H1 (cell line): ENCODE data around the gene EML1. TPM values are rescaled to one million over a fixed set of nuclear protein-coding genes. Genes with fewer than 3 reads are reported as not detected.

Experiments used
- CTCF ChIA-PET: fragments of 300-600 bp; sonication (Branson Sonifier 250); formaldehyde crosslinking; loops from one replicate; lab custom pipeline; 2021; ENCODE audit not compliant: partially characterized antibody; lab: Charles Lee
- POLR2A ChIA-PET: fragments of 300-600 bp; sonication (Branson Sonifier 250); formaldehyde crosslinking; loops from one replicate; lab custom pipeline; 2021; ENCODE audit warnings: inconsistent platforms; ENCODE audit not compliant: partially characterized antibody; lab: Charles Lee
- DNase-seq, 2 experiments: peaks; one replicate each; pipeline versions ENCODE4 v3.0.0 to v3.0.0-alpha.2; 2010 to 2022; ENCODE audit warnings: low spot score in 2 of 2, low read depth in 1 of 2, mixed read lengths in 1 of 2
- FAIRE-seq: peaks from 2 replicates; lab custom pipeline; 2011; peaks lifted over from hg19 to GRCh38; lab: Jason Lieb, UNC
- H2AFZ ChIP-seq: 2 replicates; pipeline ENCODE4 v1.8.1; 2012; ENCODE audit warnings: low read length, inconsistent platforms
- H2AK5ac ChIP-seq: 2 replicates; pipeline ENCODE4 v1.6.1; 2013; ENCODE audit warnings: low read depth, low read length
- H2BK120ac ChIP-seq: replicated peaks from 2 replicates; pipeline ENCODE3; 2013; ENCODE audit warnings: low read depth, low read length, inconsistent platforms
- H2BK12ac ChIP-seq: 2 replicates; pipeline ENCODE4 v1.6.1; 2013; ENCODE audit warnings: low read depth, low read length
- H2BK15ac ChIP-seq: 2 replicates; pipeline ENCODE4 v1.6.1; 2013; ENCODE audit warnings: low read length
- H2BK20ac ChIP-seq: 2 replicates; pipeline ENCODE4 v1.6.1; 2013; ENCODE audit warnings: low read length
- H2BK5ac ChIP-seq: 2 replicates; pipeline ENCODE4 v1.6.1; 2013; ENCODE audit warnings: low read depth, low read length
- H3K14ac ChIP-seq: 2 replicates; pipeline ENCODE4 v1.6.1; 2013; ENCODE audit warnings: inconsistent platforms; ENCODE audit not compliant: insufficient read length
- H3K18ac ChIP-seq: 2 replicates; pipeline ENCODE4 v1.6.1; 2013; ENCODE audit warnings: low read length; ENCODE audit errors: extremely low read depth
- H3K23ac ChIP-seq: 2 replicates; pipeline ENCODE4 v1.6.1; 2013; ENCODE audit warnings: inconsistent platforms; ENCODE audit not compliant: insufficient read length
- H3K23me2 ChIP-seq: 2 replicates; pipeline ENCODE4 v1.6.1; 2013; ENCODE audit warnings: low read depth, low read length
- H3K27ac ChIP-seq: 2 replicates; pipeline ENCODE4 v1.6.1; 2011; ENCODE audit warnings: low read depth, low read length, inconsistent platforms
- H3K27me3 ChIP-seq, 4 experiments: replicated peaks in 1 of 4; 1 replicate in 1 of 4; 2 replicates in 3 of 4; pipeline versions ENCODE4 v1.6.1 to v1.8.1; 2011 to 2013; ENCODE audit warnings: low read length in 3 of 4, mild to moderate bottlenecking in 3 of 4, inconsistent platforms in 2 of 4, mixed read lengths in 2 of 4, moderate library complexity in 1 of 4; ENCODE audit not compliant: control insufficient read depth in 3 of 4, insufficient read depth in 3 of 4; ENCODE audit errors: extremely low read depth in 1 of 4
- H3K36me3 ChIP-seq, 4 experiments: 2 replicates each; pipeline versions ENCODE4 v1.6.1 to v1.8.1; 2011 to 2013; ENCODE audit warnings: mild to moderate bottlenecking in 4 of 4, low read length in 3 of 4, moderate library complexity in 2 of 4, control low read depth in 1 of 4, inconsistent platforms in 1 of 4; ENCODE audit not compliant: insufficient read depth in 4 of 4, control insufficient read depth in 2 of 4
- H3K4ac ChIP-seq: replicated peaks from 2 replicates; pipeline ENCODE3; 2013; ENCODE audit warnings: low read length, low read depth, mixed read lengths, inconsistent platforms; ENCODE audit not compliant: insufficient read length
- H3K4me1 ChIP-seq, 4 experiments: replicated peaks in 1 of 4; 1 replicate in 1 of 4; 2 replicates in 3 of 4; pipeline versions ENCODE4 v1.6.1 to v1.8.1; 2011 to 2013; ENCODE audit warnings: low read length in 3 of 4, inconsistent platforms in 2 of 4, mixed read lengths in 1 of 4; ENCODE audit not compliant: insufficient read depth in 4 of 4, control insufficient read depth in 3 of 4
- H3K4me2 ChIP-seq, 2 experiments: 2 replicates each; pipeline versions ENCODE4 v1.6.1 to v1.8.1; 2011 to 2013; ENCODE audit warnings: low read depth in 2 of 2, low read length in 2 of 2, control low read depth in 1 of 2, inconsistent platforms in 1 of 2, mild to moderate bottlenecking in 1 of 2; ENCODE audit not compliant: insufficient read depth in 1 of 2
- H3K4me3 ChIP-seq, 4 experiments: fragments of 200-600, 300-600 bp in 1 of 4; sonication (generic), shearing (Covaris generic), sonication (Bioruptor Twin) in 1 of 4; 2 replicates each; pipeline versions ENCODE4 v1.5.1 to v1.8.1; 2011 to 2016; ENCODE audit warnings: low read length in 4 of 4, low read depth in 3 of 4, control low read depth in 2 of 4, inconsistent platforms in 2 of 4, mild to moderate bottlenecking in 2 of 4, mixed read lengths in 1 of 4, moderate library complexity in 1 of 4; ENCODE audit not compliant: insufficient read depth in 2 of 4; ENCODE audit errors: extremely low read depth in 1 of 4
- H3K56ac ChIP-seq: replicated peaks from 2 replicates; pipeline ENCODE3; 2013; ENCODE audit warnings: low read depth, mild to moderate bottlenecking, mixed read lengths, low read length, inconsistent platforms; ENCODE audit not compliant: insufficient read length
- H3K79me1 ChIP-seq: 2 replicates; pipeline ENCODE4 v1.6.1; 2013; ENCODE audit warnings: low read depth, low read length, control low read depth
- H3K79me2 ChIP-seq, 2 experiments: 2 replicates each; pipeline versions ENCODE4 v1.6.1 to v1.8.1; 2012 to 2013; ENCODE audit warnings: low read length in 2 of 2, mild to moderate bottlenecking in 2 of 2, inconsistent platforms in 1 of 2; ENCODE audit not compliant: insufficient read depth in 2 of 2, control insufficient read depth in 1 of 2
- H3K9ac ChIP-seq, 4 experiments: replicated peaks in 1 of 4; 1 replicate in 1 of 4; 2 replicates in 3 of 4; pipeline versions ENCODE4 v1.6.1 to v1.8.1; 2011 to 2013; ENCODE audit warnings: low read depth in 3 of 4, low read length in 3 of 4, control low read depth in 2 of 4, mild to moderate bottlenecking in 2 of 4, moderate library complexity in 2 of 4, inconsistent platforms in 1 of 4; ENCODE audit errors: extremely low read depth in 1 of 4
- H3K9me3 ChIP-seq, 2 experiments: 2 replicates each; pipeline versions ENCODE4 v1.6.1 to v1.8.1; 2012 to 2013; ENCODE audit warnings: mild to moderate bottlenecking in 2 of 2, moderate library complexity in 2 of 2, control low read depth in 1 of 2, inconsistent platforms in 1 of 2, low read depth in 1 of 2, low read length in 1 of 2, mixed read lengths in 1 of 2; ENCODE audit not compliant: insufficient read depth in 2 of 2
- H4K20me1 ChIP-seq, 2 experiments: replicated peaks in 1 of 2; 2 replicates each; pipeline versions ENCODE3 to v1.8.1; 2011 to 2013; ENCODE audit warnings: inconsistent platforms in 2 of 2, low read length in 2 of 2, mild to moderate bottlenecking in 1 of 2; ENCODE audit not compliant: insufficient read depth in 2 of 2, control insufficient read depth in 1 of 2
- H4K5ac ChIP-seq: 2 replicates; pipeline ENCODE4 v1.6.1; 2013; ENCODE audit warnings: low read length, low read depth, mixed read lengths, inconsistent platforms; ENCODE audit not compliant: insufficient read length
- H4K8ac ChIP-seq: 2 replicates; pipeline ENCODE4 v1.8.0; 2013; ENCODE audit warnings: mild to moderate bottlenecking, moderate library complexity, low read length, inconsistent platforms; ENCODE audit not compliant: insufficient read depth; ENCODE audit errors: extremely low read depth
- H4K91ac ChIP-seq: replicated peaks from 2 replicates; pipeline ENCODE3; 2013; ENCODE audit warnings: low read length, mixed read lengths, inconsistent platforms; ENCODE audit not compliant: insufficient read length
- CHD1 ChIP-seq: IDR thresholded peaks from 2 replicates; pipeline ENCODE4 v1.6.1; 2012; ENCODE audit warnings: low read depth, low read length, improper control_type of control experiment
- HDAC2 ChIP-seq, 2 experiments: fragments of 300-600 bp in 1 of 2; sonication (generic) in 1 of 2; IDR thresholded peaks; 2 replicates each; pipeline ENCODE4 v1.6.1; 2011 to 2012; ENCODE audit warnings: low read depth in 2 of 2, low read length in 2 of 2, mild to moderate bottlenecking in 2 of 2, moderate library complexity in 2 of 2, borderline replicate concordance in 1 of 2, inconsistent platforms in 1 of 2
- JUND ChIP-seq: IDR thresholded peaks from 2 replicates; pipeline ENCODE4 v1.6.1; 2011; ENCODE audit warnings: mild to moderate bottlenecking, improper control_type of control experiment, low read length
- NRF1 ChIP-seq: IDR thresholded peaks from 2 replicates; pipeline ENCODE4 v1.6.1; 2011; ENCODE audit warnings: mild to moderate bottlenecking, low read depth, low read length, improper control_type of control experiment
- POLR2A ChIP-seq, 2 experiments: IDR thresholded peaks; 1 replicate in 1 of 2; 2 replicates in 1 of 2; pipeline ENCODE4 v1.6.1; 2011; ENCODE audit warnings: low read depth in 2 of 2, low read length in 2 of 2, mild to moderate bottlenecking in 2 of 2; ENCODE audit errors: control extremely low read depth in 1 of 2
- POLR2AphosphoS5 ChIP-seq: IDR thresholded peaks from 2 replicates; pipeline ENCODE4 v1.6.1; 2011; ENCODE audit warnings: low read depth, low read length
- RFX5 ChIP-seq: IDR thresholded peaks from 2 replicates; pipeline ENCODE4 v1.6.1; 2011; ENCODE audit warnings: low read depth, low read length, improper control_type of control experiment, borderline replicate concordance
- RXRA ChIP-seq: IDR thresholded peaks from 2 replicates; pipeline ENCODE4 v1.6.1; 2011; ENCODE audit warnings: low read depth, mild to moderate bottlenecking, low read length, moderate library complexity; ENCODE audit not compliant: insufficient read depth
- WGBS, 2 experiments: shearing (Covaris generic) in 1 of 2; methylation state at CpG; one replicate each; pipeline versions ENCODE4 v1.1.6 to v1.1.7; 2013 to 2015; ENCODE audit warnings: low lambda C conversion rate in 2 of 2, mixed read lengths in 2 of 2, inconsistent platforms in 1 of 2, low coverage in 1 of 2, missing lambda C conversion rate in 1 of 2; ENCODE audit not compliant: insufficient replicate concordance in 2 of 2, insufficient coverage in 1 of 2, insufficient read length in 1 of 2; ENCODE audit errors: extremely low coverage in 1 of 2, missing lambda C conversion rate in 1 of 2; 5-methylcytosine and 5-hydroxymethylcytosine counted together
- polyA plus RNA-seq, 7 experiments: library from polyadenylated mRNA; depleted of rRNA in 3 of 7; stranded (reverse) in 5 of 7; unstranded in 2 of 7; fragments of >200 nt in 5 of 7; fragments of 200-250 nt in 2 of 7; gene quantifications; 1 replicate in 5 of 7; 2 replicates in 1 of 7; 4 replicates in 1 of 7; pipeline versions ENCODE4 v1.2.1 to v1.2.3, GENCODE V29; 2011 to 2013; ENCODE audit warnings: missing spikeins in 2 of 7, mixed read lengths in 2 of 7
- total RNA-seq: library from RNA; stranded (reverse); fragmentation: NEBNext Ultra II Directional; extraction: Animal tissue kit (Norgen Biotek cat#: 25700); gene quantifications from 2 replicates; pipeline ENCODE4 v1.2.1, GENCODE V29; 2021
- TF ChIP-seq, protein P1 (sequence below): IDR thresholded peaks from 2 replicates; pipeline ENCODE4 v1.6.1; 2012; ENCODE audit warnings: inconsistent platforms

The EML1 gene
- total and polyA plus RNA-seq, 2 of the 8 experiments (the other 6 are each of a cell fraction or from before 2014, with no cell fraction given): 11.1 to 24.7 TPM

DNA sequence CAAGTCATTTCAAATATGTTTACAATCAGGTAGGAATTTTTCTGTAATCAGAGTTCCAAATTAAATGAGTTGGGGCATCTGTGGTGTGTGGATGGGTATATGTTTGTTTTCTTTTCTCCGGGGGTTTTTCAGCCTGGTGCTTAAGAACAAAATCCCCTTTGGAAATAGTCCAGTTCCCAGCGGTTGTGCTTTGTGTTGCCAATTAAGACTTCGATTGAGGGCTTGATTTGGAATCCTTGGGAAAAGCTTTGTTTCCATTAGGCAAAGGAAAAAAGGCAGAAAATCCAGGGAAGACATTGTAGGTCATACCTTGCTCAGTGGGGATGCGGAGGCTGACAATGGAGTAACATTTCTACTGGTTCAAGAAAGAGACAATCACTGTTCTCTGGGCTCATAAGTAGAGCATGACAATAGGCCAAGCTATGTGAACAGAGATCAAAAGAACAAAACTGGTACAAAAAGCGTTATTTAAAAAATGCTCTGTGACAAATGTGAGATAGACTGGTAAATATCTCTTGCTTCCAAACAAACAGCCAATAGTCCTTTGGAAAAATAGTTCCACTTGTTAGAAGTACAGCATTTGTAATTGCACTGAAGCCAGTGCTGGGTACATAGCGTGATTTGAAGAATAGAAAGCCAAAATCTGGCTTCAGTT, 79.7 kb downstream of the EML1 start:
- no peak overlapping the region for H3K14ac ChIP-seq
- H3K79me2 ChIP-seq: no peaks in the 10 kb centered on the region
- H3K56ac ChIP-seq: no peak overlapping the region
- H3K79me1 ChIP-seq: peaks cover 2% of the 10 kb centered on the region; the same call in 1 of the 2 replicates
- H3K27ac ChIP-seq: no peak overlapping the region
- H2BK15ac ChIP-seq: no peak overlapping the region
- peak overlapping the region; percentile 29 to 43; a peak in 3 of 4 replicates for H3K4me2 ChIP-seq
- H3K4ac ChIP-seq: no peak overlapping the region
- H2AK5ac ChIP-seq: no peak overlapping the region
- H3K4me1 ChIP-seq: peaks cover 4 to 37% (median 23%) of the 10 kb centered on the region in 4 experiments
- no peak overlapping the region for H4K5ac ChIP-seq
- no peaks in the 10 kb centered on the region; a peak in 1 of 7 replicates for H3K27me3 ChIP-seq
- DNase-seq (peak; percentile 44 to 57), FAIRE-seq (peak; percentile 99)
- 15% methylated on average over 6 of the region's 6 CpGs; no CpG with 5 or more reads in 1 of the 2 experiments for WGBS, 2 experiments
- ChIA-PET POLR2A (interaction anchor here (1.1 kb wide), 1 partner anchor 52 kb away, joined by 3 read pairs; no protein-coding TSS in a partner anchor), CTCF (interaction anchor here (0.7 to 5.4 kb wide), 7 partner anchors 12 to 141 kb away, joined by 3 to 39 read pairs (median 5); no protein-coding TSS in a partner anchor)
- peak overlapping the region; percentile 22; the same call in 1 of the 2 replicates for H2BK12ac ChIP-seq
- H4K20me1 ChIP-seq: peaks cover 0 to 1% of the 10 kb centered on the region in 2 experiments
- no peak overlapping the region for H2BK20ac ChIP-seq
- H3K23me2 ChIP-seq: no peaks in the 10 kb centered on the region
- no peak overlapping the region for H2BK120ac ChIP-seq
- H2AFZ ChIP-seq: no peak overlapping the region
- no peaks in the 10 kb centered on the region for H3K36me3 ChIP-seq
- no peak overlapping the region for H4K8ac ChIP-seq
- no peak overlapping the region for H2BK5ac ChIP-seq
- peak overlapping the region; percentile 10; the same call in 1 of the 2 replicates for H3K18ac ChIP-seq
- no peak overlapping the region for H4K91ac ChIP-seq
- no peaks in the 10 kb centered on the region for H3K9me3 ChIP-seq
- H3K9ac ChIP-seq: no peak overlapping the region
- no peak overlapping the region for H3K23ac ChIP-seq
- peak overlapping the region in 1 of 4 experiments; percentile 36; a peak in 2 of 8 replicates for H3K4me3 ChIP-seq
- no peak for TF ChIP-seq POLR2AphosphoS5
- TF ChIP-seq JUND: no peak
- no peak for TF ChIP-seq POLR2A (IDR thresholded peaks at IDR 0.05; ENCODE audit: control extremely low read depth in 1 of 2, low read depth in 2 of 2, low read length in 2 of 2)
- TF ChIP-seq RXRA: no peak
- TF ChIP-seq RFX5: no peak
- TF ChIP-seq, protein P1, sequence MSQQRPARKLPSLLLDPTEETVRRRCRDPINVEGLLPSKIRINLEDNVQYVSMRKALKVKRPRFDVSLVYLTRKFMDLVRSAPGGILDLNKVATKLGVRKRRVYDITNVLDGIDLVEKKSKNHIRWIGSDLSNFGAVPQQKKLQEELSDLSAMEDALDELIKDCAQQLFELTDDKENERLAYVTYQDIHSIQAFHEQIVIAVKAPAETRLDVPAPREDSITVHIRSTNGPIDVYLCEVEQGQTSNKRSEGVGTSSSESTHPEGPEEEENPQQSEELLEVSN: no peak
- TF ChIP-seq CHD1: no peak
- TF ChIP-seq NRF1: no peak
- peak in 1 of 2 experiments; percentile 63; a peak in 1 of 4 replicates for TF ChIP-seq HDAC2 (IDR thresholded peaks at IDR 0.05; ENCODE audit: borderline replicate concordance in 1 of 2, low read depth in 2 of 2, low read length in 2 of 2)
